Activated naive CD8-positive, alpha-beta T cell treated with anti-CD3 and anti-CD28 coated beads, Interleukin-2, amount 10 ng/mL, durations not matched to agents 7 days and 5 days (primary cell): ENCODE measurements around the gene ANKH. TPM values are rescaled to one million over a fixed set of nuclear protein-coding genes. Genes with fewer than 3 reads are reported as not detected.
A peak's percentile ranks its signal among the peaks of the same experiment; 100 is the strongest.

Experiments used
- ATAC-seq: fragments of 150-1000 bp; cut with Tn5 transposase; one replicate; pipeline ENCODE4 v1.10.0; 2021; ENCODE audit warnings: low read depth, moderate library complexity
- POLR2A ChIA-PET: fragments of 350-600 bp; sonication (Branson Sonifier 250); formaldehyde crosslinking; loops from one replicate; lab custom pipeline; 2021; ENCODE audit warnings: antibody characterized with exemption; lab: Charles Lee
- DNase-seq: peaks from one replicate; pipeline ENCODE4 v3.0.0; 2021
- H3K27ac Mint-ChIP-seq: one replicate; pipeline ENCODE4 v1.8.0; 2022; ENCODE audit warnings: mild to moderate bottlenecking, mixed read lengths
- H3K27me3 Mint-ChIP-seq: one replicate; pipeline ENCODE4 v1.8.0; 2022; ENCODE audit warnings: mild to moderate bottlenecking, moderate library complexity, mixed read lengths
- H3K36me3 Mint-ChIP-seq: one replicate; pipeline ENCODE4 v1.8.0; 2021; ENCODE audit warnings: mild to moderate bottlenecking, mixed read lengths
- H3K4me1 Mint-ChIP-seq: one replicate; pipeline ENCODE4 v1.8.0; 2021; ENCODE audit warnings: mixed read lengths
- H3K4me3 Mint-ChIP-seq: one replicate; pipeline ENCODE4 v1.8.0; 2022; ENCODE audit warnings: mild to moderate bottlenecking, moderate library complexity, mixed read lengths
- H3K9me3 Mint-ChIP-seq: one replicate; pipeline ENCODE4 v1.8.0; 2021; ENCODE audit warnings: mixed read lengths
- total RNA-seq, 2 experiments: library from RNA; stranded (reverse); gene quantifications; one replicate each; pipeline ENCODE4 v1.2.3, GENCODE V29; 2021

ANKH gene
- total RNA-seq, 2 experiments from 2014 or later, result 52.4 to 55.5 TPM

GRCh38 chr5:14669415-14669814 is 202.2 kb downstream of the ANKH start:
- H3K4me1 Mint-ChIP-seq, result peaks cover 65% of the 10 kb centered on the region
- no peaks in the 10 kb centered on the region for H3K27me3 Mint-ChIP-seq
- ATAC-seq, result no peak
- no peak overlapping the region for H3K4me3 Mint-ChIP-seq
- DNase-seq, result no peak
- no peak overlapping the region for H3K27ac Mint-ChIP-seq
- H3K9me3 Mint-ChIP-seq, result no peaks in the 10 kb centered on the region
- POLR2A ChIA-PET, result interaction anchor here (0.9 kb wide), 1 partner anchor 14 kb away, joined by 4 read pairs; no protein-coding TSS in a partner anchor
- H3K36me3 Mint-ChIP-seq, result peaks cover 23% of the 10 kb centered on the region

- H3K27ac Mint-ChIP-seq, result peak overlapping the region; percentile 91
- H3K36me3 Mint-ChIP-seq, result peaks cover 19% of the 10 kb centered on the region
- POLR2A ChIA-PET, result interaction anchor here (1.1 to 1.6 kb wide), 2 partner anchors 16 to 254 kb away, joined by 5 to 7 read pairs; no protein-coding TSS in a partner anchor
- ATAC-seq (no peak), DNase-seq (peak; percentile 42)
- no peaks in the 10 kb centered on the region for H3K9me3 Mint-ChIP-seq
- no peaks in the 10 kb centered on the region for H3K27me3 Mint-ChIP-seq
- H3K4me1 Mint-ChIP-seq, result peaks cover 65% of the 10 kb centered on the region
- peak overlapping the region; percentile 96 for H3K4me3 Mint-ChIP-seq
Measured at GRCh38 chr5:14668181-14668591, 203.4 kb downstream of the ANKH start.

GRCh38 chr5:14667770-14668169 is 203.8 kb downstream of the ANKH start:
- peaks cover 62% of the 10 kb centered on the region for H3K4me1 Mint-ChIP-seq
- ATAC-seq (no peak), DNase-seq (no peak)
- H3K27me3 Mint-ChIP-seq, result no peaks in the 10 kb centered on the region
- no peaks in the 10 kb centered on the region for H3K9me3 Mint-ChIP-seq
- H3K4me3 Mint-ChIP-seq, result peak overlapping the region; percentile 96
- POLR2A ChIA-PET, result interaction anchor here (1.1 to 1.6 kb wide), 2 partner anchors 17 to 254 kb away, joined by 5 to 7 read pairs; no protein-coding TSS in a partner anchor
- peak overlapping the region; percentile 91 for H3K27ac Mint-ChIP-seq
- peaks cover 19% of the 10 kb centered on the region for H3K36me3 Mint-ChIP-seq

GRCh38 chr5:14667290-14667689 is 204.3 kb downstream of the ANKH start:
- ATAC-seq (no peak), DNase-seq (no peak)
- H3K36me3 Mint-ChIP-seq, result peaks cover 23% of the 10 kb centered on the region
- H3K27ac Mint-ChIP-seq, result peak overlapping the region; percentile 91
- H3K27me3 Mint-ChIP-seq, result no peaks in the 10 kb centered on the region
- H3K4me1 Mint-ChIP-seq, result peaks cover 57% of the 10 kb centered on the region
- POLR2A ChIA-PET, result interaction anchor here (0.7 to 1.6 kb wide), 5 partner anchors 13 to 325 kb away, joined by 3 to 7 read pairs (median 3); no protein-coding TSS in a partner anchor
- H3K4me3 Mint-ChIP-seq, result peak overlapping the region; percentile 96
- no peaks in the 10 kb centered on the region for H3K9me3 Mint-ChIP-seq

- peak overlapping the region; percentile 75 for H3K27ac Mint-ChIP-seq
- DNase-seq (no peak), ATAC-seq (no peak)
- no peaks in the 10 kb centered on the region for H3K27me3 Mint-ChIP-seq
- peaks cover 20% of the 10 kb centered on the region for H3K36me3 Mint-ChIP-seq
- H3K4me3 Mint-ChIP-seq, result peak overlapping the region; percentile 96
- POLR2A ChIA-PET, result interaction anchor here (0.7 to 1.3 kb wide), 5 partner anchors 9 to 326 kb away, joined by 3 to 4 read pairs (median 3); no protein-coding TSS in a partner anchor
- peaks cover 53% of the 10 kb centered on the region for H3K4me1 Mint-ChIP-seq
- H3K9me3 Mint-ChIP-seq, result no peaks in the 10 kb centered on the region
Measured at GRCh38 chr5:14666357-14666756, 205.2 kb downstream of the ANKH start.

- Mint-ChIP-seq H3K4me3 (peak overlapping the region; percentile 96), H3K4me1 (peaks cover 53% of the 10 kb centered on the region), H3K9me3 (no peaks in the 10 kb centered on the region), H3K27ac (peak overlapping the region; percentile 75), H3K36me3 (peaks cover 20% of the 10 kb centered on the region), H3K27me3 (no peaks in the 10 kb centered on the region)
- DNase-seq (peak; percentile 47), ATAC-seq (peak; percentile 25)
- POLR2A ChIA-PET, result interaction anchor here (1.0 to 1.3 kb wide), 4 partner anchors 9 to 72 kb away, joined by 3 to 4 read pairs (median 3); no protein-coding TSS in a partner anchor
Measured at GRCh38 chr5:14665949-14666348, 205.6 kb downstream of the ANKH start.

- Mint-ChIP-seq H3K4me3 (peak overlapping the region; percentile 96), H3K9me3 (peaks cover 1% of the 10 kb centered on the region), H3K27ac (peak overlapping the region; percentile 90), H3K27me3 (no peaks in the 10 kb centered on the region), H3K4me1 (peaks cover 57% of the 10 kb centered on the region), H3K36me3 (peaks cover 23% of the 10 kb centered on the region)
- DNase-seq (no peak), ATAC-seq (no peak)
- POLR2A ChIA-PET, result interaction anchor here (1.0 to 1.4 kb wide), 2 partner anchors 9 to 12 kb away, joined by 3 read pairs; no protein-coding TSS in a partner anchor
Measured at GRCh38 chr5:14665101-14665822, 206.3 kb downstream of the ANKH start.

GRCh38 chr5:14664270-14665100 is 207.1 kb downstream of the ANKH start, which contains the start of gene OTULIN:
OTULIN (plus strand) TSS chr5:14664718; CDS start chr5:14664826, 108 bp downstream.
- Mint-ChIP-seq H3K4me3 (peak within 1 kb of the TSS; percentile 96), H3K27me3 (no peaks in the 10 kb centered on the region), H3K9me3 (peaks cover 3% of the 10 kb centered on the region), H3K36me3 (peaks cover 28% of the 10 kb centered on the region), H3K27ac (peak within 1 kb of the TSS; percentile 99), H3K4me1 (peaks cover 58% of the 10 kb centered on the region)
- peak; percentile 81 for ATAC-seq
- POLR2A ChIA-PET, result interaction anchor here (0.6 to 1.4 kb wide), 4 partner anchors 9 to 299 kb away, joined by 3 read pairs; no protein-coding TSS in a partner anchor
- peak; percentile 91 for DNase-seq

- no peaks in the 10 kb centered on the region for H3K27me3 Mint-ChIP-seq
- ATAC-seq (peak; percentile 5), DNase-seq (no peak)
- peak overlapping the region; percentile 94 for H3K4me3 Mint-ChIP-seq
- POLR2A ChIA-PET, result interaction anchor here (0.6 to 1.4 kb wide), 4 partner anchors 10 to 298 kb away, joined by 3 read pairs; no protein-coding TSS in a partner anchor
- peaks cover 3% of the 10 kb centered on the region for H3K9me3 Mint-ChIP-seq
- H3K27ac Mint-ChIP-seq, result peak overlapping the region; percentile 99
- peaks cover 28% of the 10 kb centered on the region for H3K36me3 Mint-ChIP-seq
- H3K4me1 Mint-ChIP-seq, result peaks cover 58% of the 10 kb centered on the region
Measured at GRCh38 chr5:14663734-14664269, 207.8 kb downstream of the ANKH start.

- Mint-ChIP-seq H3K4me3 (peak overlapping the region; percentile 94), H3K27me3 (no peaks in the 10 kb centered on the region), H3K9me3 (peaks cover 3% of the 10 kb centered on the region), H3K4me1 (peaks cover 49% of the 10 kb centered on the region), H3K36me3 (peaks cover 25% of the 10 kb centered on the region), H3K27ac (peak overlapping the region; percentile 99)
- DNase-seq (no peak), ATAC-seq (no peak)
- POLR2A ChIA-PET, result no interaction called here
Measured at GRCh38 chr5:14662721-14663260, 208.8 kb downstream of the ANKH start.

- Mint-ChIP-seq H3K27ac (peak overlapping the region; percentile 50), H3K4me3 (no peak overlapping the region), H3K9me3 (peaks cover 3% of the 10 kb centered on the region), H3K36me3 (peaks cover 20% of the 10 kb centered on the region), H3K4me1 (peaks cover 37% of the 10 kb centered on the region), H3K27me3 (no peaks in the 10 kb centered on the region)
- ATAC-seq (no peak), DNase-seq (no peak)
- POLR2A ChIA-PET, result interaction anchor here (0.6 kb wide), 1 partner anchor 303 kb away, joined by 3 read pairs; no protein-coding TSS in a partner anchor
Measured at GRCh38 chr5:14660833-14661232, 210.7 kb downstream of the ANKH start.
